Heart left ventricle (tissue), 16 donors: ENCODE data around the gene RCL1. TPM values are rescaled to one million over a fixed set of nuclear protein-coding genes. Genes with fewer than 3 reads are reported as not detected.

ENCODE experiments used
- ATAC-seq, 4 donors: fragments of 200-7000 bp; cut with Tn5 transposase; one replicate each; pipeline ENCODE4 v1.9.1; 2020 to 2022; ENCODE audit warnings: moderate library complexity in 4 of 4, mild to moderate bottlenecking in 3 of 4, moderate number of reproducible peaks in 1 of 4
- DNase-seq, 5 donors: peaks; one replicate each; pipeline ENCODE4 v3.0.0-alpha.2; 2020
- H3K27ac ChIP-seq, 12 donors: fragments of 200-600 bp; sonication (generic) in 4 of 12; one replicate each; pipeline versions ENCODE4 v1.5.0 to v1.8.0; 2016 to 2022; ENCODE audit warnings: mild to moderate bottlenecking in 2 of 12
- H3K27me3 ChIP-seq, 9 donors: fragments of 200-600 bp; sonication (generic) in 2 of 9; one replicate each; pipeline versions ENCODE4 v1.5.1 to v1.8.0; 2016 to 2022; ENCODE audit warnings: mild to moderate bottlenecking in 3 of 9
- H3K36me3 ChIP-seq, 9 donors: fragments of 200-600 bp; sonication (generic) in 2 of 9; one replicate each; pipeline versions ENCODE4 v1.5.0 to v1.8.0; 2018 to 2022; ENCODE audit warnings: mild to moderate bottlenecking in 2 of 9
- H3K4me1 ChIP-seq, 12 donors: fragments of 200-600 bp; sonication (generic) in 4 of 12; one replicate each; pipeline versions ENCODE4 v1.5.0 to v1.8.0; 2016 to 2022; ENCODE audit warnings: mild to moderate bottlenecking in 3 of 12
- H3K4me3 ChIP-seq, 12 donors: fragments of 200-600 bp; sonication (generic) in 4 of 12; one replicate each; pipeline versions ENCODE4 v1.5.0 to v1.8.0; 2017 to 2022; ENCODE audit warnings: mild to moderate bottlenecking in 9 of 12, moderate library complexity in 4 of 12
- H3K9me3 ChIP-seq, 12 donors: fragments of 200-600 bp; sonication (generic) in 4 of 12; one replicate each; pipeline versions ENCODE4 v1.5.0 to v1.8.0; 2016 to 2022; ENCODE audit warnings: mild to moderate bottlenecking in 1 of 12
- POLR2A ChIP-seq, 2 donors: fragments of 450-650 bp; IDR thresholded peaks; one replicate each; pipeline ENCODE4 v1.6.1; 2017; ENCODE audit warnings: antibody characterized with exemption in 2 of 2, mild to moderate bottlenecking in 2 of 2, moderate library complexity in 2 of 2
- WGBS, 4 donors: extraction: QIAGEN DNeasy Blood & Tissue Kit in 2 of 4; methylation state at CpG; one replicate each; pipeline versions ENCODE4 v1.1.5 to v1.1.7; 2013 to 2018; 5-methylcytosine and 5-hydroxymethylcytosine counted together
- intact Hi-C, 10 donors: fragments of 100-400 bp; cut with DNase I; formaldehyde crosslinking; loops; one replicate each; pipeline versions ENCODE4 v1.11.1 to v1.14.2; 2022
- polyA plus RNA-seq, 2 donors: library from polyadenylated mRNA; stranded (reverse); fragments of 200-250 nt; gene quantifications; one replicate each; pipeline ENCODE4 v1.2.3, GENCODE V29; 2013
- total RNA-seq, 9 donors: library from RNA; depleted of rRNA in 2 of 9; stranded (reverse); fragments of >200 nt in 2 of 9; fragmentation: NEBNext Ultra II Directional in 3 of 9; extraction: Animal tissue kit (Norgen Biotek cat#: 25700) in 3 of 9; gene quantifications; one replicate each; pipeline versions ENCODE4 v1.1.0 to v1.2.4, GENCODE V29; 2016 to 2023
- TF ChIP-seq, protein P1 (sequence below), 12 donors: fragments of 200-600 bp; sonication (generic) in 4 of 12; IDR thresholded peaks; one replicate each; pipeline versions ENCODE4 v1.5.0 to v1.8.0; 2018 to 2022; ENCODE audit warnings: antibody characterized with exemption in 12 of 12, mild to moderate bottlenecking in 5 of 12
- donor health status: ischemic (EF 13 %, LVEDD 7.1; RV severe dilation, severe dysfunction).
- donor health status: healthy with polysubstance abuse.
- donor health status: DM: no; HTN: yes; CAD: no.
- donor health status: DM: no; HTN: no; CAD: no.
- donor health status: ischemic (EF 25% LVEDD 6.9; RV normal size, moderate dysfunction).
- donor health status: ischemic (EF 25% LVEDD 5.7; RV mildly dilated, moderate dysfunction).
- donor health status: healthy.
- donor health status: DM: yes; HTN: yes; CAD: no.
- donor health status: ischemic (EF 35%, LVEDD 5.7; RV mildly dilated, moderate dysfunction).
- donor health status: nonischemic (EF 11% LVEDD 7.7; RV severe dilation, severe dysfunction).
- donor health status: DM: yes; HTN: yes; CAD: no.
- donor health status: PGD.
- donor health status: ischemic (EF 29% LVEDD 5.4; RV normal size, mild dysfunction).
- donor health status: nonischemic (EF 23%, LVEDD 6.1; RV moderate dilation, normal function).

Gene RCL1
- total and polyA plus RNA-seq, 11 donors, result 3.8 to 11.3 (median 7.2) TPM

DNA sequence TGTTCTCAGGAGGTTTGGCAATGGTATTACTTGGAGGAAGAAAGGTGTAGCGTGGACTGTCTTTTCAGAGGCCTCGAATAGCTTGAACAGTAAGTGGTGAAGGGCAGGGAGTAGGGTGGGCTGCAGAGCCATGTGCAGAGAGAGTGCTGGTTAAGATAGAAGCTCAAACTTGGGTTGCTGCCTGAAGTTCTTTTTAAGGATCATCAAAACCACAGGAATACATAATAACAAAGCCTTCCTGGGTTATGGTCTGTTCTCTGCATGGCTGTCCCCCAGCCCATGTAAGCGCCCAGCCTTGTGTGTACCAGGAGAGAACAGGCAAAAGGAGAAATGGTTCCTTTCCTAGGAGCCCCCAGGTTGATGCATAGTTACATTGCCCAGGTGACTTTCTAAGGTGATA, 43.9 kb downstream of the RCL1 start:
- ATAC-seq (no peak), DNase-seq (no peak)
- Histone ChIP-seq H3K27me3 (no peaks in the 10 kb centered on the region), H3K4me3 (no peak overlapping the region), H3K4me1 (peaks cover 0 to 25% (median 6%) of the 10 kb centered on the region in 12 donors), H3K9me3 (no peaks in the 10 kb centered on the region), H3K36me3 (peaks cover 0 to 41% (median 10%) of the 10 kb centered on the region in 9 donors), H3K27ac (no peak overlapping the region)
- intact Hi-C loops, result no loop called here
- WGBS, 4 donors, result 94 to 99% (median 96%) methylated on average over 3 of the region's 3 CpGs
- TF ChIP-seq POLR2A (IDR thresholded peaks at IDR 0.05), result no peak
- TF ChIP-seq, protein P1, sequence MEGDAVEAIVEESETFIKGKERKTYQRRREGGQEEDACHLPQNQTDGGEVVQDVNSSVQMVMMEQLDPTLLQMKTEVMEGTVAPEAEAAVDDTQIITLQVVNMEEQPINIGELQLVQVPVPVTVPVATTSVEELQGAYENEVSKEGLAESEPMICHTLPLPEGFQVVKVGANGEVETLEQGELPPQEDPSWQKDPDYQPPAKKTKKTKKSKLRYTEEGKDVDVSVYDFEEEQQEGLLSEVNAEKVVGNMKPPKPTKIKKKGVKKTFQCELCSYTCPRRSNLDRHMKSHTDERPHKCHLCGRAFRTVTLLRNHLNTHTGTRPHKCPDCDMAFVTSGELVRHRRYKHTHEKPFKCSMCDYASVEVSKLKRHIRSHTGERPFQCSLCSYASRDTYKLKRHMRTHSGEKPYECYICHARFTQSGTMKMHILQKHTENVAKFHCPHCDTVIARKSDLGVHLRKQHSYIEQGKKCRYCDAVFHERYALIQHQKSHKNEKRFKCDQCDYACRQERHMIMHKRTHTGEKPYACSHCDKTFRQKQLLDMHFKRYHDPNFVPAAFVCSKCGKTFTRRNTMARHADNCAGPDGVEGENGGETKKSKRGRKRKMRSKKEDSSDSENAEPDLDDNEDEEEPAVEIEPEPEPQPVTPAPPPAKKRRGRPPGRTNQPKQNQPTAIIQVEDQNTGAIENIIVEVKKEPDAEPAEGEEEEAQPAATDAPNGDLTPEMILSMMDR (IDR thresholded peaks at IDR 0.05), result no peak

DNA sequence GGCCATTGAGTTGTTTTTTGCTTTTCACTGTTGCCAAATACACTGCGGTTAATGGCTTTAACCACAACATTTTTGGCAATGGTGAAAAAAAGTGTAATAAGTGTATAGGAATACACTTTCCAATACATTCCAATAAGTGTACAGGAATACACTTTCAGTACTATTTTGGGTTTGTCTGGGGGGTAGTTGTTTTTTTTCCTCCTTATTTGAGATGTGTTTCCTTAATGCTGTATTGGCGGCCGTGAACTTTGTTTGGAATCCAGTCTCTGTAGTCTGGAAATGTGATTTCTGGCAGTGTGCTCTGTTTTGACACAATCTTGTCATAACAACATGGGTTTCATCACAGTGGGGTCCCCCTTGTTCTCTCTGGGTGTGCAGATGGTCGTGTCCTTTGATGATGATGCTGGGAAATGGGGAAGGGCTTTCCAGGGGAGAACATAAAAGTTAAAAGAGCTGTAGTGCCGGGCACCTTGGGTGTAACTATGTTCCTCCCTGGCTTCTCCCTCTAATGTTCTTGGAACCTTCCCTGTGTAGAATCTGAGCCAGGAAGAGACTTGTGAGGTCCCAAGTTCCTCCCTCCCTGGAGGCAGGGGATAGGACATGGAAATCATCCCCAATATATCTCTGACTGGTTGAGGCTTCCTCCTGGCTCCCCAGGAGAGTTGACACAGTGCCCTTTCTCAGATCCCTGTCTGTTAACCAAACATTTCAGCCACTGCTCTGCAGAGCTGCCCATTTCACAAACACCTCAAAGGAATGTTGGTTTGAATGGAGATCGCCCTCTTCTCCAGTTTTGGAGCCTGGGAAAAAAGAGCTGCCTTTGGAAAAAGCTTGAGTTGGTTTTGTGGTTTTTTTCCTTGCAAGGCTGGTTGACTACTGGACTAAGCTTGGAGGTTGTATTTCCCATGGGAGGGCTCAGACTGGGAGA, 44.8 kb downstream of the RCL1 start:
- TF ChIP-seq POLR2A (IDR thresholded peaks at IDR 0.05), result no peak
- TF ChIP-seq, protein P1 (IDR thresholded peaks at IDR 0.05), result no peak
- intact Hi-C loops, result no loop called here
- H3K27ac ChIP-seq, result peak overlapping the region in 1 of 12 donors; percentile 50

DNA sequence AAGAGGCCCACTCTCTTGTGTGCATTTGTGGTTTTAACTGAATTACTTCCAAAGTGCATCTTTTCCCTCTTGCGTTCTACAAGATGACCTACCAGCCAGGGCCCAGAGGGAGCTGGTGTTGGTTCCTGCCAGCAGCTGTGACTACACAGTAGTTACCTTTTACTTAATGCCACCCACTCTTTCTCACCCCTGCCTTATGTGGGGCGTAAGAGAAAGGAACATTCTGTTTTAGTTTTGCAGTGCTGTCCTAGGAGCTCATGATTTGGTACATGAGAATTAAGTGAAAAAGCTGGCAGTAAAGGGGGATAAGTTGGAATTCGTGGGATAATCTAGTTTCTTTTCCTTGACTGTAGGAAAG, 45.4 kb downstream of the RCL1 start:
- WGBS, 4 donors, result 57 to 79% (median 59%) methylated on average over 3 of the region's 3 CpGs
- peaks cover 0 to 20% (median 6%) of the 10 kb centered on the region in 12 donors for H3K4me1 ChIP-seq
- H3K9me3 ChIP-seq, result no peaks in the 10 kb centered on the region
- peak in 1 of 4 donors; percentile 21 for ATAC-seq
- no peak overlapping the region for H3K4me3 ChIP-seq
- DNase-seq, result no peak
- TF ChIP-seq POLR2A (IDR thresholded peaks at IDR 0.05), result no peak
- TF ChIP-seq, protein P1 (IDR thresholded peaks at IDR 0.05), result no peak
- intact Hi-C loops, result no loop called here
- no peaks in the 10 kb centered on the region for H3K27me3 ChIP-seq
- H3K36me3 ChIP-seq, result peaks cover 0 to 51% (median 17%) of the 10 kb centered on the region in 9 donors
- peak overlapping the region in 1 of 12 donors; percentile 50 for H3K27ac ChIP-seq

More for the DNA sequence above, 44.8 kb downstream of the RCL1 start:
- WGBS, 4 donors, result 73 to 87% (median 76%) methylated on average over 6 of the region's 6 CpGs
- Histone ChIP-seq H3K36me3 (peaks cover 0 to 50% (median 16%) of the 10 kb centered on the region in 9 donors), H3K4me3 (no peak overlapping the region), H3K27me3 (no peaks in the 10 kb centered on the region), H3K9me3 (no peaks in the 10 kb centered on the region), H3K4me1 (peaks cover 0 to 20% (median 6%) of the 10 kb centered on the region in 12 donors)
- ATAC-seq (peak in 1 of 4 donors; percentile 33), DNase-seq (no peak)

DNA sequence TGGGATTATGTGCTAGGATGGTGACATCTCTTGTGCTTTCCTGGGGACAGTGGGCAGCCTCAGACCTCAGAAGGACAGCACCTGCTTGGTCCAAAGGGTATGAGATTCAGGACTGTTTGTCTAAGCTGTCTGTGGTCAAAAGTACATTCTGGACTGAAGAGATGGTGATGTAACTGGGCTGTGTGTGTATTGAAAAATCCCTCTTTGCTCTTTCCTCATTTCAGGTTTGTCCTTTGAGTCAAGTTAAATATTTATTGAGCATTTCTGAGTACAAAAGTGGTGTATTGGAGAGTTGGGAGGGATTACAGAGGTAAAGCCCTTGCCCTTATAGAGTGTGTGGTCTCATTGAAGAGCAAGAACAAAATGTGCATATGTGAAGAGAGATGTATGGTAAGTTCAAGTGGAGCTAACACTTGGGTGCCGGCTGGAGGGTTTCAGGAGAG, 46.7 kb downstream of the RCL1 start:
- TF ChIP-seq POLR2A (IDR thresholded peaks at IDR 0.05), result no peak
- TF ChIP-seq, protein P1 (IDR thresholded peaks at IDR 0.05), result no peak
- Histone ChIP-seq H3K4me1 (peaks cover 0 to 16% (median 6%) of the 10 kb centered on the region in 12 donors), H3K27ac (no peak overlapping the region), H3K36me3 (peaks cover 0 to 49% (median 20%) of the 10 kb centered on the region in 9 donors), H3K4me3 (no peak overlapping the region), H3K27me3 (no peaks in the 10 kb centered on the region), H3K9me3 (no peaks in the 10 kb centered on the region)
- no peak for ATAC-seq
- 94 to 100% (median 96%) methylated on average over 1 of the region's 1 CpG for WGBS, 4 donors
- DNase-seq, result no peak
- intact Hi-C loops, result no loop called here
